A549 (cell line): ENCODE data around the gene RAET1E.

Experiments used
- CHD2 ChIP-seq: fragments of 150-350 bp; IDR thresholded peaks from 2 replicates; pipeline ENCODE4 v1.6.1; 2014; ENCODE audit warnings: low read length; ENCODE audit not compliant: partially characterized antibody
- HOXB5 ChIP-seq: fragments of 250-450 bp; sonication (Bioruptor Pico); IDR thresholded peaks from 2 replicates; pipeline ENCODE4 v1.5.0; 2020; ENCODE audit warnings: mild to moderate bottlenecking, moderate library complexity
- TF ChIP-seq, protein P1 (sequence below): fragments of 450-650 bp; IDR thresholded peaks from 2 replicates; pipeline ENCODE4 v1.6.1; 2014; ENCODE audit warnings: antibody characterized with exemption

DNA sequence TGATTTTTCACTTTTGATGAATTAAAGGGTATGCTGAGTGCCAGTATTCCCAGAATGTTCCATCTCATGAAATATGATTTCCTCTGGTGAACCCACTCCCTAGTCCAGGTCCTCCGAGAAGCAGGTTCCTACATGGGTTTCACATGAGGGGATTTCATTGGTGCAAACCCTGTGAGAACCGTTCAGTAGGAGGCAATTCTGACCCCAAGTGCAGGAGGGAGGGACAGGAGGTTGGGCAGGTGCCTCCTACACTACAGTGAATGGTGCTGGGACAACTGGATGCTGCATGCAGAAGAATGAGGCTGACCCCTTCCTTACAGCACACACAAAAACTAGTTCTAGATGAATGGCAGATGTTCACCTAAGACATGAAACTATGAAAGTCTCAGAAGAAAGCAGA, 38.8 kb upstream of the RAET1E start:
- no peak for TF ChIP-seq HOXB5 (CRISPR knock-in tag)
- TF ChIP-seq CHD2: no peak
- TF ChIP-seq, protein P1, sequence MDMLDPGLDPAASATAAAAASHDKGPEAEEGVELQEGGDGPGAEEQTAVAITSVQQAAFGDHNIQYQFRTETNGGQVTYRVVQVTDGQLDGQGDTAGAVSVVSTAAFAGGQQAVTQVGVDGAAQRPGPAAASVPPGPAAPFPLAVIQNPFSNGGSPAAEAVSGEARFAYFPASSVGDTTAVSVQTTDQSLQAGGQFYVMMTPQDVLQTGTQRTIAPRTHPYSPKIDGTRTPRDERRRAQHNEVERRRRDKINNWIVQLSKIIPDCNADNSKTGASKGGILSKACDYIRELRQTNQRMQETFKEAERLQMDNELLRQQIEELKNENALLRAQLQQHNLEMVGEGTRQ: no peak
